GM18499 (cell line): ENCODE measurements around the gene ROCK2.

Experiments used
- ATAC-seq: cut with Tn5 transposase; IDR thresholded peaks from one replicate; pipeline ENCODE4 v1.9.1; 2021; ENCODE audit warnings: moderate number of reproducible peaks; ENCODE audit not compliant: insufficient read depth, unreplicated experiment

The ROCK2 gene

DNA sequence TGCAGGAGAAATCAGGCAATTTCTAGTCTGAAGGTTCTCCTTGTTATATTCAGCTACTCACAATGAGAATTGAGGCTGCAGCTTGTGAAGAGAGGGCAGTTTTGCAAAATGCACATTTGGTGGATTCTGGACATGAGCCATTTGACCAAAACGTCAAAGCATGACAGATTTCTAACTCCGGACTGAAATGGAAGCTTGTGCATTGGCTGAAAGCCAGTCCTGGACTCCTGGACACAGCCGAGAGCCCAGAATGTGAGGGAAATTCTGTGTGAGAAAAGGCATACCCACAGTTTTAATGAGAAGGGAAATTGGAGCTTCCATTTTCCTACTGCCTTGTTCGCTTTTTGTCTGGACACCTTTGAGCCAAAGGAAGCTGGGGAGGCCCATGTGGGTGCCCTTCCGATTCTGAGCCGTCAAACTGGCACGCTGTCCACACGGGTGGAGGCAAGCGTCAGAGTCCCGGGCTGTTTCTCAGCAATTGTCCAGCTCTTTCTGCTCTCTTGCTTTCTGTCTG is 23.7 kb upstream of the ROCK2 start:
- ATAC-seq, result no peak

DNA sequence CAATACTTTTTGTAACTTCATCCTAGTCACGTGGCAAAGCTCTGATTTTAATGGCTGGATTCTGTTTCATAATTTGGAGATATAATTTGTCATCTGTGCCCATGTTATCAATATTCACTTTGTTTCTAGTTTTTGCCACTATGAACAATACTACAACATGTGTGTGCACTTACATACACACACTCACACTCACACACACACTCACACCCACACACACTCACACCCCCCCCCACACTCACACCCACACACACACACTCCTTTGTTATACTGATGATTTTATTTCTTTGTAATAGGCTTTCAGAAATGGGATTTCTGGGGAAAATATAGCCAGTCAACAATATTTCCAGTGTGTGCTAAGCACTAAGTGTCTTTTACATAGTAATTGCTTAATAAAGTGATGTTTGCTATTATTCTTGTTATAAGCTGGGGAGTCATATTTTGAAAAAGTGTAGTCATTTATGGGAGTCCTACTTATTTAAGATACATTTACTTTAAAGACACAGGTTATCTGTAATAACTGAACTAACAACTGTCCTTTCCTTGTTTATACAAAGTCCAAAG is 22.8 kb upstream of the ROCK2 start:
- ATAC-seq, result no peak

DNA sequence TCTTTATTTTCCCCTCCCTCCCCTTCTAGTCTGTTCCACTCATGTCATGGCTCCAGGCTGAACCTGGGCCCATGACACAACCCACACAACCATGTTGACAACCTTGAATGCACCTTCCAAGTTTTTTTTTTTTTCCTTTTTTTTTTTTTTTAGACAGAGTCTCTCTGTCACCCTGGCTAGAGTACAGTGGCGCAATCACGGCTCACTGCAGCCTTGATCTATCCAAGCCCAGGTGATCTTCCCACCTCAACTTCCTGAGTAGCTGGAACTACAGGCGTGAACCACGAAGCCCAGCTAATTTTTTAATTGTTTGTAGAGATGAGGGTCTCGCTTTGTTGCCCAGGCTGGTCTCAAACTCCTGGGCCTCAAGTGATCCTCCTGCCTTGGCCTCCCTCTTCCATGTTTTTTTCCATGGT is 21.9 kb upstream of the ROCK2 start:
- no peak for ATAC-seq

DNA sequence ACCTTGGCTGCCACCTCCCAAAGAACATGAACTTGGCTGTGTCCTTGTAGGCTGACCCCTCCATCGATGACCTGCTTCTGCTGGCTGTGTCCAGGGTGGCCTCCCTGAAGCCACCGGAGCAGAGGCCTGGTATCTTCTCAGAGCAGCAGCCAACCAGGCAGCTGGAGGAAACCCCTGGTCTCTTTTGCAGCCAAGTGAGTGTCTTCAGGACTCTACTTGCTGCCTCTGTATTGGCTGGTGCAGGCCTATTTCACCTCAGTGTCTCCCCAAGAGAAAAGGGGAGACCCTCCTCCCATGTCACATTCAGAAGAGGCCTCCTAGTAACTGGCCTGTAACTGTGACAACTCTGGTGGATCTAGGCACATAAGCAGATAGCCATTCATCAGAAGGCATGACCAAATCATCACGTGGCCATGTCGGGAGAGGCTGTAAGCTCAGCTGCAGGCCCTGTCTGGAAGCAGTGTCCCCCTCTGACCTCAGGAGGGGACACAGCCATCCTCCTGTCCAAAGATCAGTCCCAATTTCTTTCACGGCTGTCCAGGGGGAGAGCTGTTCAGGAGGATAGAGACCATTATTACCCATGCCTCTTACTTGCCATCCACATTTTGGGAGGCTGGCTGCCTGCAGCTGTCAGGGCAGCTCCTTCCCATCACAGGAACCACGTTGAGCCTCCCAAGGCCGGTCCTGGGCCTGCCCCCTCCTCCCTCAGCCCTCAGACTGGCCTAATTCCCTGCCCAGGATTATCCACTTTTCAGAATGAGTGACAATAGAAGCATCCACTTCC is 20.9 kb upstream of the ROCK2 start:
- no peak for ATAC-seq

DNA sequence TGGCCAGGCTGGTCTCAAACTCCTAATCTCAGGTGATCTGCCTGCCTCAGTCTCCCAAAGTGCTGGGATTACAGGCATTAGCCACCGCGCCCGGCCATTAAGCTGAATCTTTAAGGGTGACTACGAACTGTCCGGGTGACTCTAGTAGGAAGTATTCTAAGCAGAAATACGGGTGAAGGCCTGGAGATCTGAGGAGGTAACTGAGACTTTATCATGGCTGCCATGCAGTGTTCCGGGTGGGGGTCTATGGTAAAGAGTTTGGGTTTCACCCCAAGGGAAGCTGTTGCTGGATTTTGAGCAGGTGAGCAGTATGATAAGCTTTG is 20.1 kb upstream of the ROCK2 start:
- no peak for ATAC-seq

DNA sequence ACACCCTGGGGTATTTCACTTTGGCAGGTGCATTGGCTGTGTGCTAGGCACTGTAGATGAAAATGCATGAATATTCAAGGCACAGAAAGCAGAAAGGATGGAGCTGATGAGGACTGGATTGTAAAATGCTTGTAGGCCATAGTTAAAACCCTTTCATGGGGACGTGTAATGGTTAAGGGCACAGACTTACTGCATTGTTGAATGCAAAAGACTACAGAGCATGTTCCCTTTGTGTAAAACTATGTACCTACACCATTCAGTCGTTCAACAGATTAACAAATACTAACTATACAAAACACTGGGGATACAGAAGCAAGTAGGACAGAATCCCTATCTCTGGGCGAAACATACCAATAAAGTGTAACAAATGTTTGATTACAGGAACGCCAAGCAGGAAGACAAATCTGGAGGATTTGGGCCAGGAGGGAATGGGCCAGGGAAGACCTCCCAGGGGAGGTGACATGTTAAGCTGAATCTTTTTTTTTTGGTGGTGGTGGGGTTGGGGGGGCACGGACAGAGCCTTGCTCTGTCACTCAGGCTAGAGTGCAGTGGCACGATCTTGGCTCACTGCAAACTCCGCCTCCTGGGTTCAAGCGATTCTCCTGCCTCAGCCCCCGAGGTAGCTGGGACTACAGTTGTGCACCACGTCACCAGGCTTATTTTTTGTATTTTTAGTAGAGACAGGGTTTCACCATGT is 19.6 kb upstream of the ROCK2 start:
- ATAC-seq, result no peak

DNA sequence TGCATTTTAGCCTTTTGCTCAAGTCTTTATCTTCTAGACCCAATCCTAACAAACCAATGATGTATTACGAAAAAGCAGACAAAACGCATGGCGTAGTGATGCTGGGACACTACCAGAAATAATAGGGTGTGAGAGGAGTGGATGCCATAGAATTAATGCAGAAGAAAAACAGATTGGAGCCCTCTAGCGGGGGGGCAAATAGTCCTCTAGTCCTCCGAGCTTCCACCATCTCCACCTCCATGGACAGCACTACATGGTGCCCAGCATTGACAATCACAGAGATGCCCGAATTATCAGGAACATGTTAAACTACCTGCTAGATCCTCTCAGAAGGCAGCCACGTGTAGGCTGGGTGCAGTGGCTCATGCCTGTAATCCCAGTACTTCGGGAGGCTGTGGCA is 15.4 kb upstream of the ROCK2 start:
- ATAC-seq, result no peak

DNA sequence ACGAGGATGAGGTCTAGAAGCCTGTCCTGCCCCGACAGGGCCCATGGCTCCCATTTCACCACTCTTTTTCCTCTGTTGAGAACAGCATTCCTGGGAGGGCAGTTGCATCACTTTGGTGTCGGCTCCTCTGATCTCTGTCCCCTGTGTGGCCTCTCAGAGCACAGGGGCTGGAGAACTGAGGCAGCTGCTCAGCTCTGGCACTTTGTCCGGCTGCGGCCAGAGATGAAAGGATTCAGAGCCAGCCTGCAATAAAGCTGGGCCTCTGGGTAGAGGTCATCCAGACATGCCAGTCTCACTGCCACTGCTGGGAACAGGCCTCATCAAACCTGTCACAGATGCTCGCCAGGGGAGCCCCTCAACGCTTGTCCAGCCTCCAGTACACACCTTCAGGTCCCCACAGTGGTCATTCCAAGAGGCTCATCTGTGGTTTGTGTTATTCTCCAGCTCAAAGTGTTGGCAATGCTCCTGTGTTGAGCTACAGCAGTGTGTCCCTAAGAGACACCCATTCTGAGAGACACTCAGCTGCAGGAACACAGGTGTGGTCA is 13.1 kb upstream of the ROCK2 start:
- ATAC-seq, result no peak

DNA sequence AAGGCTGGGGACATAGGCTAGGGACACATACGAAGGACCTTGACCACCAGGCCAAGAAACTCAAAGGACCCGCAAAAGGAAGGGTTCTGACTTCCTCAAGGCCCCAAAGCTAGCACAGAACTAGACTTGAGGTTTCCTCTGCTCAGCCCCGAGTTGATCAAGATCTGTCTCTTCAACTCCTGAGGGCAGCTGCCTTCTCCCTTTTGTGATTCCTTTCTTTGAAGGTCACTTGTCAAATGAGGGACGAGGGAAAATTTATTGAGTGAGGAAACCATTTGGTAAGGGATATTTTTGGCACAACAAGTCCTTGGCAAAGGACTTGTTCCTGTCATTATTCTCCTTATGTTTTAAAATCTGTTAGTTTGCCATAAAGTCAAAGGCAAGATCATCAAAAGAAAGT is 12.3 kb upstream of the ROCK2 start:
- ATAC-seq, result no peak

DNA sequence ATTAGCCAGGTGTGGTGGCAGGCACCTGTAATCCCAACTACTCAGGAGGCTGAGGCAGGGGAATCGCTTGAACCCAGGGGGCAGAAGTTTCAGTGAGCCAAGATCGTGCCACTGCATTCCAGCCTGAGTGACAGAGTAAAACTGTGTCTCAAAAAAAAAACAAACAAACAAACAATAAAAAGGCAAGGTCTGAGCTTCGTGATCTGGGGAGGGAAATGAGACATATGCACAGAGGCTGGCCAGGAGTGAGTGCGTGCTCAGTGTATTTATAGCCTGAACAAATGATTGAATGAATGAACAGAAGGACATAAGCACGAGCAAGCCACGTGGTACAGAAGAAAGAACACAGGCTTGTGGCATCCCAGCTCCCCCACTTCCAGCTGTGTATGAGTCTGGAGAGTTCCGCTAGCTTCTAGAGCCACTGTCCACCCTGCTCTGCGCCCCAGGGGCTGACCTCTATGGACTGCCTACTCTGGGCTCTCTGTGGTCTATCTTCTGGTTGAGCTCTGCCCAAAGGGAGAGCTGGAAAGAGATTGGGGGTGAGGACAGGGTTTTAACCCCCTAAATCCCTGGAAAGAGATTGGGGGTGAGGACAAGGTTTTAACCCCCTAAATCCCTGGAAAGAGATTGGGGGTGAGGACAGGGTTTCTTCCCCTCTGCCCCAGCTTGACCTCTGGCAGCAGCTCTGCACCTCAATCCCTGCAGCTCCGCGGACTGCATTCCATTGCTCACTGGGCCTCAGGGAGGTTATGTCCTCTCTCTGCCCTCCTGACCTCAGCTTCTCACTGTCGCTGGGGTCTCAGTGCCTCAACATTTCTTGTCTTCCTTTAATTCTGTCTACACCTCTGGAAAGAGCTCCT is 11.0 kb upstream of the ROCK2 start:
- ATAC-seq, result no peak

DNA sequence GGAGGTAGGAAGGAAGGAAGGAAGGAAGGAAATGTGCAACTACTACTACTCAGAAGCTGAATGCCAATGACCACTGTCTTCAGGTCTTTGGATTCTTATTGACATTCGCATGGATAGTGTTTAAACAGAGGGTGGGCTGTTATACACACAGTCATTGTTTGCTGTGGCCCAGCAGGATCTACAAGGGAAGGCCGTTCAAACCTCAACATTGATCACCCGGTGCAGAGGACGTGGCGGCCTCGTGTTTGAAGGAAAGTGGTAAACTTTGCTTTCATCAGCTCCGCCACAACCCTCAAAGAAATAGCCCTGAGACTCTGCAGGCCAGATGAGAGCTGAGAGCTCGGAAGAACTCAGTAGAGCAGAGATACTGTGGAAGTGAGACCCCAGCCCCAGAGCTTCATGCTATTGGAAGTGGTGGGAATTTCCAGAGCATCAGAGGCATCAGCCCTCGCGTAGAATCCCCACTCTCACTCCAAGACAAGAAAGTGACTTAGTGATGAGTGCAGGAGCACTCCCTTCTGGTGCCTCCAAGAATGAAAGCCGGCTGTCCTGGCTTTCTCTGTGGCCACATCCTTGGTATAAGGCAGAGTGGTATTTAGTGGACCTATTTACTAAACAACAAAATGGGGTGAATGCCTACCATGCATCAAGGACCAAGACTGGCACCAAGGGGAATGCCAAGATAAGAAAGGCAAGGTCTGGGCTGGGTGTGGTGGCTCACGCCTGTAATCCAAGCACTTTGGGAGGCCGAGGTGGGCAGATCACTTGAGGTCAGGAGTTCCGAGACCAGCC is 10.1 kb upstream of the ROCK2 start:
- no peak for ATAC-seq

DNA sequence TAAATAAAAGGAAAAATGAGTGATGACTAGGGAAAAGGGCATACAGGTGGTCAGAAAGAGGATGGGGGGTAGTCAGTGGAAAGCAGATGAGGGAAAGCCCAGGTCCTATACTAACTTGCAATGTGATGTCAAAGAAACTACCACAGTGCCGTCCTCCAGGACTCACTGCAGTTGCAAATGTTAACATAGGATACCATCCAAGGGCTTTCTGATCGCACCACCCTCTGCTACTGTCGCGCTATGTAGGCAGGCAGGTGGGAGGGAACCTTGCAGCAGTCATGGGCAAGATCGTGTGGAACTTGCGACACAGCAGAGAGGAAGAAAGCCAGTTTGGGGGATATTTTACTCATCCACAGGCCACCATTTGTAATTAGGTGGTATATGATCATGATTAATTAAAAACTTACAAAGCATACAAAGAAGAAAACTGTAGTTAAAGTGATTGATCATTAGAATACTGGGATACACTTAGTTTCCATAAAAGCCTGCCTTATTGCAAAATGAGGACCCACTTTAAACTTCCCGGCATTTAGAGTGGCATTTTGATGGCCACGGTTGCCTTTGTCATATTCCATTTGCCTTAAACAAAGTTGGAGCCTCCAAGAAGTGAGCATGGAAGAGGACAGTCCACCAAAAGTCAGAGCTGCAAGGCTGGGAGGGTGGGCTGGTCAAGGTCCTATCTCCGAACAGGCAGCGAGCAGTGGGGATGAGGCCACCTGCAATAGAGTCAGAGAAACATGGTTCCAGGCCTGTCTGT is 8.5 kb upstream of the ROCK2 start:
- ATAC-seq, result no peak

DNA sequence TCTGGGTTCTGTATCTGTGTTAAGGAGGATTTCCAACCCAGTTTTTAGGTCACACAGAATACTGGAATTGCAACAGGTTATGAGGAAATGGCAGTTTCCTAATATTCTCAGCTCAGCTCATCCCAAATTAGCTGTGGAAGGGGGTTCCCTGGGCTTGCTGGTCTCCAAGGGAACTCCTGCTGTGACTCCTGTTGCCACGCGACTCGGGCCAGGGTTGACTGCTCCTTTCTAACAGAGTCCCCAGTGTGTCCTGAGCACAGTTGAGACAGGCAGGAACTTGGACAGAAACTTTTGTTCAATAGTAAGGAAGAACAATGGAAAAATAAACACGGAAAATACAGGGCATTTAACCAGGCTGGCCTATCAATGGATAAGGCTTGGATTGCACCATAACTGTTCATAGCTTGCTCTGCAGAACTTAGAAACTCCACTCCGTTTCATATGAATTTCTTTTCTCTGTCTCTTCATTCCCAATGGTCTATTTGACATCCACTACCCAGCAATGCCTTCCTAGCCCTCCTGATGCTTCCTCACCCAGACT is 3.8 kb upstream of the ROCK2 start:
- no peak for ATAC-seq

DNA sequence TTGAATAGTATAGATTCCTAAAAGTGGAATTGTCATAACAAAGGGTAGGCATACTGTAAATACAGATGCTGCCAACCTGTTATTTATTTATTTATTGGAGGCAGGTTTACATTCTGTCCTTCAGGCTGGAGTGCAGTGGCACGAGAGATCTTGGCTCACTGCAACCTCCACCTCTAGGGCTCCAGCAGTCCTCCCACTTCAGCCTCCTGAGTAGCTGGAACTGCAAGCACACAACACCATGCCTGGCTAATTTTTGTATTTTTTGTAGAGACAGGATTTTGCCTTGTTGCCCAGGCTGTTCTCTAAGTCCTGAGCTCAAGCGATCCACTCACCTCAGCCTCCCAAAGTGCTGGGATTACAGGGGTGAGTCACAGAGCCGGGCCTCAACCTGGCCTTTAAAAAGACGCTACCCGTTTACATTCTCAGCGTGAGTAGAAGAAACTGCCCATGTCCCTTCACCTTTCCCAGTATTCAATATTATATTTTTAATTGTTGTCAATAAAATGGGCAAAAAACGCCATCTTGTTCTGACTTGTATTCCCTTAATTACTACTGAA is 3.0 kb upstream of the ROCK2 start:
- ATAC-seq, result no peak

DNA sequence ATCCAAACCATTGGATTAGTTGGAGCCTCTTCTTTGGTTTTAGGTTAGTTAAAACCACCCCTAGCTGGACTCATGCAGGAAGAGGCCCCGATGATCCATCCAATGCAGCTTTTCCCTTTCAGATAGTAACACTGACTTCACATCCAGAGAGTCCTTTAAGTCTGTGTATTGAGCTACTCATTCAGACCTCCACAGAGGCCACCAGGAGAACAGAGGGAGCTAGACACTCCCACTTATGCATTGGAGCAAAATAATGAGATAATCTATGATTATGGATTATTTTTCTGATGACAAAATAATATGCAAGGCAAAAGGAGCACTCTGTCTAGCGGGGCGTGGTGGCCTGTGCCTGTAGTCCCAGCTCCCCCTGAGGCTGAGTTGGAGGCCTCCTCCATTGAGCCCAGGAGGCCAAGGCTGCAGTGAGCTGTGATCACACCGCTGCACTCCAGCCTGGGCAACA is 1.6 kb upstream of the ROCK2 start:
- ATAC-seq, result no peak

DNA sequence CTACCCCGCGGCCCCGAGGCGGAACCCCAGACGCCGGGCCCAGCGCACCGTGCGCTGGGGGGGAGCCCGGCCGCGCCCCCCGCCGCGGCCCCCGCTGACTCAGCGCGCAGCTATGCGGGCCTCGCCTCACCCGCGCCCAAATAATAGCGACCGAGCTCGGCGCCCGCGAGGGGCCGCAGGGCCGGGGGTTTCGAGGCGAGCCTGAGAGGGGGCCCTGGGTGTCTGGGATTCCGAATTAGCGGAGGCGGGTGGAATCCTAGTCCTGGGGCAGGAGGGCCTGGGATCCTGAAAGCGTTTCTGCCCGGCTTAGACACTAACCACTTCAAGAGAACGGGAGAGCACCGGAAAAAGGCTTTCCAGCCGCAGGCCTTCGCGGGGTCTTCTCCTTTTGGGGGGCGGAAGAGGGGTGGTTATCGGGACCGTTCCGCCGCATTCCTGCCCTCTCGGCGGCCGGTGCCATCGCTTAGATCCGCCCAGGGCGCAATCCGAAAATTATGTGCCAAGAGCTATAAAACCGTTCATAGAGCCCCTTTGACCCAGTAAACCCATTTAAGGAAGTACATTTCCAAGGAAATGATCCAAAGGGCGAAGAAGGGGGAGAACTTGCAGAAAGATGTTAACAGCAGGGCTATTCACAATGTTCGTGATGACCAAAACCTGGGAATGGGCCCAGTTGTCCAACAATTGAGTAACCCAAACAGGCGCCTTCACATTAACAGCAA is 681 bp upstream of the ROCK2 start:
- ATAC-seq, result no peak

DNA sequence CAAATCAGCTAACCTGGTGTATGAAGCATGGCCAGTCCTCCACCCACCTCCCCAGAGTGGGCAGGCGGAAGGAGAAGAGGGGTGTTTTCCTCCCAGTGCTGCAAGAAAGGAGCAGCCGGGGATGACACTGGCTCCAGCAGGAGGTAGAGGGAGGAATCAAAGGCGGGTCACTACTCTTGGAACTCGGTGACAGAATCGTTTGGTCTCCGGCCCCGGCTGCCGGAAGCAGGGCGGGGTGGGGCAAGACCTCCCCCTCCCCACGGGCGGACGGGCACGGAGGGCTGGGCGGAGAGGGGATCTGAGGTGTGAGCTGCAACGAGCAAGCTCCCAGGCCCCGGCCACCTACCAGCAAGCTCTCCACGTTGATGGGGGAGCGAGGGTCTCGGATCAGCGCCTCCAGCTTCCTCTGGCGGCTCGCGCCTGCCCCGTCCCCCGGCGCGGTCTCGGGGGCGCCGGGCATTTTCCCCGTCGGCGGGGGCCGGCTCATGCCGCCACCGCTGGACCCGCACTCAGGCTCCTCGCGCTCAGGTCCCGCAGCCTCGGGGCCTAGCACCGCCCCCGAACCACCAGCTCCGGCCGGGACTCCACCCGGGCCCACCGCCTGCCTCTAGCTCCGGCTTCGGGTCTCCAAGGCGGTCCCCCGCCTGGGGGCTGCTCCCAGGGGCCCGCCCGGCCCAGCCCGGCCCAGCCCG is 640 bp downstream of the ROCK2 start:
- ATAC-seq, result no peak
